GM18868 (cell line): ENCODE measurements around the gene C3orf20.
A peak's percentile ranks its signal among the peaks of the same experiment; 100 is the strongest.

ENCODE experiments used
- ATAC-seq: cut with Tn5 transposase; IDR thresholded peaks from one replicate; pipeline ENCODE4 v1.9.1; 2021; ENCODE audit warnings: mild to moderate bottlenecking, moderate library complexity; ENCODE audit not compliant: unreplicated experiment

Gene C3orf20

GRCh38 chr3:14698601-14699244, 23.8 kb downstream of the C3orf20 start:
- peak; percentile 59 for ATAC-seq

- no peak for ATAC-seq
These were observed 24.7 kb downstream of the C3orf20 start for GRCh38 chr3:14699643-14700042.

- no peak for ATAC-seq
These were observed 25.9 kb downstream of the C3orf20 start for GRCh38 chr3:14700891-14701290.

GRCh38 chr3:14701676-14702075, 26.7 kb downstream of the C3orf20 start:
- no peak for ATAC-seq

GRCh38 chr3:14703128-14703750, 28.3 kb downstream of the C3orf20 start:
- ATAC-seq: no peak

GRCh38 chr3:14703791-14704190, 28.9 kb downstream of the C3orf20 start:
- no peak for ATAC-seq

- ATAC-seq: no peak
These were observed 31.2 kb downstream of the C3orf20 start for GRCh38 chr3:14706096-14706495.

- ATAC-seq: no peak
These were observed 41.6 kb downstream of the C3orf20 start for GRCh38 chr3:14716591-14716990.

- ATAC-seq: no peak
These were observed 42.4 kb downstream of the C3orf20 start for GRCh38 chr3:14717307-14717706.

GRCh38 chr3:14718539-14718938, 43.6 kb downstream of the C3orf20 start:
- ATAC-seq: peak; percentile 65

GRCh38 chr3:14719006-14719405, 44.1 kb downstream of the C3orf20 start:
- no peak for ATAC-seq

GRCh38 chr3:14721126-14721864, 46.4 kb downstream of the C3orf20 start:
- no peak for ATAC-seq

GRCh38 chr3:14725013-14725412, 50.1 kb downstream of the C3orf20 start:
- ATAC-seq: no peak

GRCh38 chr3:14725564-14726440, 50.9 kb downstream of the C3orf20 start:
- no peak for ATAC-seq

- ATAC-seq: no peak
These were observed 51.5 kb downstream of the C3orf20 start for GRCh38 chr3:14726441-14726780.

- no peak for ATAC-seq
These were observed 53.2 kb downstream of the C3orf20 start for GRCh38 chr3:14728113-14728512.

- ATAC-seq: no peak
These were observed 55.9 kb downstream of the C3orf20 start for GRCh38 chr3:14730703-14731382.

- peak; percentile 10 for ATAC-seq
These were observed 66.0 kb downstream of the C3orf20 start for GRCh38 chr3:14740983-14741382.

GRCh38 chr3:14741510-14741909, 66.6 kb downstream of the C3orf20 start:
- peak; percentile 33 for ATAC-seq

- no peak for ATAC-seq
These were observed 69.6 kb downstream of the C3orf20 start for GRCh38 chr3:14744556-14744955.

GRCh38 chr3:14750650-14751049, 75.7 kb downstream of the C3orf20 start:
- ATAC-seq: no peak
